Measurements from ENCODE around the gene HMCN1.
"Not testable (repeated sequence)": the region's sequence is repeated elsewhere in the genome, so short reads cannot be mapped to it uniquely, and the experiment has no call there.

The HMCN1 gene

GRCh38 chr1:186144505-186144904 lies 410.3 kb downstream of the HMCN1 start:
- TF ChIP-seq ZNF274 (IDR thresholded peaks at IDR 0.05; ENCODE audit: low read depth, low read length) (no peak), YY1 (IDR thresholded peaks at IDR 0.05; ENCODE audit: insufficient read depth, insufficient read length) (no peak), SUZ12 (IDR thresholded peaks at IDR 0.05; ENCODE audit: extremely low read depth, insufficient read depth, insufficient read length) (no peak)
- no peak for DNase-seq (ENCODE audit: low read depth, low spot score)
- no peaks in the 10 kb centered on the region for H3K4me1 ChIP-seq (ENCODE audit: insufficient read depth, insufficient read length)
- no peaks in the 10 kb centered on the region for H3K27me3 ChIP-seq (ENCODE audit: insufficient read depth, insufficient read length)
- no peak overlapping the region for H3K9ac ChIP-seq (ENCODE audit: insufficient read length, low read depth)
- H3K36me3 ChIP-seq (ENCODE audit: insufficient read depth, insufficient read length, low read length) = no peaks in the 10 kb centered on the region
- no peaks in the 10 kb centered on the region for H3K9me3 ChIP-seq (ENCODE audit: insufficient read depth, low read length)
- H3K4me3 ChIP-seq (ENCODE audit: insufficient read length, low read depth) = no peak overlapping the region

- no peaks in the 10 kb centered on the region for H3K27me3 ChIP-seq (ENCODE audit: insufficient read depth, insufficient read length)
- no peaks in the 10 kb centered on the region for H3K9me3 ChIP-seq (ENCODE audit: insufficient read depth, low read length)
- H3K36me3 ChIP-seq (ENCODE audit: insufficient read depth, insufficient read length, low read length) = no peaks in the 10 kb centered on the region
- TF ChIP-seq ZNF274 (IDR thresholded peaks at IDR 0.05; ENCODE audit: low read depth, low read length) (no peak), SUZ12 (IDR thresholded peaks at IDR 0.05; ENCODE audit: extremely low read depth, insufficient read depth, insufficient read length) (no peak), YY1 (IDR thresholded peaks at IDR 0.05; ENCODE audit: insufficient read depth, insufficient read length) (no peak)
- no peak overlapping the region for H3K4me3 ChIP-seq (ENCODE audit: insufficient read length, low read depth)
- no peak for DNase-seq (ENCODE audit: low read depth, low spot score)
- H3K9ac ChIP-seq (ENCODE audit: insufficient read length, low read depth) = no peak overlapping the region
- no peaks in the 10 kb centered on the region for H3K4me1 ChIP-seq (ENCODE audit: insufficient read depth, insufficient read length)
Measured at GRCh38 chr1:186146974-186147373, 412.8 kb downstream of the HMCN1 start.

- TF ChIP-seq YY1 (IDR thresholded peaks at IDR 0.05; ENCODE audit: insufficient read depth, insufficient read length) (no peak), SUZ12 (IDR thresholded peaks at IDR 0.05; ENCODE audit: extremely low read depth, insufficient read depth, insufficient read length) (no peak), ZNF274 (IDR thresholded peaks at IDR 0.05; ENCODE audit: low read depth, low read length) (no peak)
- Histone ChIP-seq H3K9ac (ENCODE audit: insufficient read length, low read depth) (no peak overlapping the region), H3K4me1 (ENCODE audit: insufficient read depth, insufficient read length) (no peaks in the 10 kb centered on the region), H3K9me3 (ENCODE audit: insufficient read depth, low read length) (no peaks in the 10 kb centered on the region), H3K27me3 (ENCODE audit: insufficient read depth, insufficient read length) (no peaks in the 10 kb centered on the region), H3K4me3 (ENCODE audit: insufficient read length, low read depth) (no peak overlapping the region), H3K36me3 (ENCODE audit: insufficient read depth, insufficient read length, low read length) (no peaks in the 10 kb centered on the region)
- no peak for DNase-seq (ENCODE audit: low read depth, low spot score)
Measured at GRCh38 chr1:186149591-186149990, 415.4 kb downstream of the HMCN1 start.

- DNase-seq (ENCODE audit: low read depth, low spot score) = no peak
- Histone ChIP-seq H3K36me3 (ENCODE audit: insufficient read depth, insufficient read length, low read length) (no peaks in the 10 kb centered on the region), H3K9ac (ENCODE audit: insufficient read length, low read depth) (no peak overlapping the region), H3K27me3 (ENCODE audit: insufficient read depth, insufficient read length) (no peaks in the 10 kb centered on the region), H3K4me3 (ENCODE audit: insufficient read length, low read depth) (no peak overlapping the region), H3K4me1 (ENCODE audit: insufficient read depth, insufficient read length) (no peaks in the 10 kb centered on the region), H3K9me3 (ENCODE audit: insufficient read depth, low read length) (no peaks in the 10 kb centered on the region)
- TF ChIP-seq ZNF274 (IDR thresholded peaks at IDR 0.05; ENCODE audit: low read depth, low read length) = no peak
- TF ChIP-seq YY1 (IDR thresholded peaks at IDR 0.05; ENCODE audit: insufficient read depth, insufficient read length) = no peak
- TF ChIP-seq SUZ12 (IDR thresholded peaks at IDR 0.05; ENCODE audit: extremely low read depth, insufficient read depth, insufficient read length) = no peak
Measured at GRCh38 chr1:186152227-186152619, 418.0 kb downstream of the HMCN1 start.

GRCh38 chr1:186152620-186153239 lies 418.5 kb downstream of the HMCN1 start:
- H3K9ac ChIP-seq (ENCODE audit: insufficient read length, low read depth) = no peak overlapping the region
- DNase-seq (ENCODE audit: low read depth, low spot score) = peak; percentile 11
- no peaks in the 10 kb centered on the region for H3K27me3 ChIP-seq (ENCODE audit: insufficient read depth, insufficient read length)
- TF ChIP-seq SUZ12 (IDR thresholded peaks at IDR 0.05; ENCODE audit: extremely low read depth, insufficient read depth, insufficient read length) (no peak), ZNF274 (IDR thresholded peaks at IDR 0.05; ENCODE audit: low read depth, low read length) (no peak), YY1 (IDR thresholded peaks at IDR 0.05; ENCODE audit: insufficient read depth, insufficient read length) (no peak)
- H3K4me1 ChIP-seq (ENCODE audit: insufficient read depth, insufficient read length) = no peaks in the 10 kb centered on the region
- no peak overlapping the region for H3K4me3 ChIP-seq (ENCODE audit: insufficient read length, low read depth)
- no peaks in the 10 kb centered on the region for H3K9me3 ChIP-seq (ENCODE audit: insufficient read depth, low read length)
- no peaks in the 10 kb centered on the region for H3K36me3 ChIP-seq (ENCODE audit: insufficient read depth, insufficient read length, low read length)

- Histone ChIP-seq H3K4me1 (ENCODE audit: insufficient read depth, insufficient read length) (no peaks in the 10 kb centered on the region), H3K9ac (ENCODE audit: insufficient read length, low read depth) (no peak overlapping the region), H3K36me3 (ENCODE audit: insufficient read depth, insufficient read length, low read length) (no peaks in the 10 kb centered on the region), H3K4me3 (ENCODE audit: insufficient read length, low read depth) (no peak overlapping the region), H3K9me3 (ENCODE audit: insufficient read depth, low read length) (no peaks in the 10 kb centered on the region), H3K27me3 (ENCODE audit: insufficient read depth, insufficient read length) (no peaks in the 10 kb centered on the region)
- TF ChIP-seq SUZ12 (IDR thresholded peaks at IDR 0.05; ENCODE audit: extremely low read depth, insufficient read depth, insufficient read length) (no peak), YY1 (IDR thresholded peaks at IDR 0.05; ENCODE audit: insufficient read depth, insufficient read length) (no peak), ZNF274 (IDR thresholded peaks at IDR 0.05; ENCODE audit: low read depth, low read length) (no peak)
- no peak for DNase-seq (ENCODE audit: low read depth, low spot score)
Measured at GRCh38 chr1:186154651-186155050, 420.5 kb downstream of the HMCN1 start.

GRCh38 chr1:186155594-186155993 lies 421.4 kb downstream of the HMCN1 start:
- Histone ChIP-seq H3K4me1 (ENCODE audit: insufficient read depth, insufficient read length) (no peaks in the 10 kb centered on the region), H3K4me3 (ENCODE audit: insufficient read length, low read depth) (no peak overlapping the region), H3K9me3 (ENCODE audit: insufficient read depth, low read length) (no peaks in the 10 kb centered on the region), H3K36me3 (ENCODE audit: insufficient read depth, insufficient read length, low read length) (no peaks in the 10 kb centered on the region), H3K27me3 (ENCODE audit: insufficient read depth, insufficient read length) (no peaks in the 10 kb centered on the region), H3K9ac (ENCODE audit: insufficient read length, low read depth) (no peak overlapping the region)
- TF ChIP-seq YY1 (IDR thresholded peaks at IDR 0.05; ENCODE audit: insufficient read depth, insufficient read length) (no peak), SUZ12 (IDR thresholded peaks at IDR 0.05; ENCODE audit: extremely low read depth, insufficient read depth, insufficient read length) (no peak), ZNF274 (IDR thresholded peaks at IDR 0.05; ENCODE audit: low read depth, low read length) (no peak)
- peak; percentile 11 for DNase-seq (ENCODE audit: low read depth, low spot score)

GRCh38 chr1:186162895-186163294 lies 428.7 kb downstream of the HMCN1 start:
- H3K9ac ChIP-seq (ENCODE audit: insufficient read length, low read depth) = not testable (repeated sequence)

More at GRCh38 chr1:186162895-186163294, 428.7 kb downstream of the HMCN1 start:
- H3K4me1 ChIP-seq (ENCODE audit: insufficient read depth, insufficient read length); DNase-seq (ENCODE audit: low read depth, low spot score); H3K27me3 ChIP-seq (ENCODE audit: insufficient read depth, insufficient read length); H3K36me3 ChIP-seq (ENCODE audit: insufficient read depth, insufficient read length, low read length); H3K4me3 ChIP-seq (ENCODE audit: insufficient read length, low read depth): not testable (repeated sequence)
- H3K9me3 ChIP-seq (ENCODE audit: insufficient read depth, low read length) = peaks cover 15% of the 10 kb centered on the region; the same call in 1 of the 2 replicates

Measured in NT2/D1 (cell line).